Muscle of arm (tissue), 12 donors: ENCODE data around the gene OTUD6A. TPM values are rescaled to one million over a fixed set of nuclear protein-coding genes. Genes with fewer than 3 reads are reported as not detected.

Source experiments
- polyA plus RNA-seq, 12 donors: library from polyadenylated mRNA; unstranded; fragments of 120-200 nt; gene quantifications; one replicate each; pipeline ENCODE4 v1.2.1, GENCODE V29; 2013; ENCODE audit not compliant: insufficient read length in 12 of 12

OTUD6A gene
- polyA plus RNA-seq, 12 donors = 0.13 TPM; not detected in 11

Other genes with a start within 250 kb of the OTUD6A start
- under 1 TPM in 1 of 12 donors, not detected in 11; 0.25 TPM for gene AWAT2, start 12.5 kb upstream of the OTUD6A start, polyA plus RNA-seq
- gene IGBP1, start 71.0 kb downstream of the OTUD6A start, polyA plus RNA-seq = 100 to 1,000 TPM in 9 of 12 donors, 10 to 100 TPM in 2, not detected in 1; 76.2 to 140 (median 123) TPM
- not detected for gene DGAT2L6, start 115.0 kb downstream of the OTUD6A start, polyA plus RNA-seq
- gene AWAT1, start 172.2 kb downstream of the OTUD6A start, polyA plus RNA-seq = not detected
- gene P2RY4, start 197.7 kb downstream of the OTUD6A start, polyA plus RNA-seq = under 1 TPM in 8 of 12 donors, not detected in 4; 0.12 to 0.41 (median 0.17) TPM
- 1 to 10 TPM in 2 of 12 donors, under 1 TPM in 8, not detected in 2; 0.11 to 1.4 (median 0.32) TPM for gene ARR3, start 205.9 kb downstream of the OTUD6A start, polyA plus RNA-seq
- under 1 TPM in 10 of 12 donors, not detected in 2; 0.27 to 0.84 (median 0.48) TPM for gene RAB41, start 219.7 kb downstream of the OTUD6A start, polyA plus RNA-seq
- 10 to 100 TPM in 11 of 12 donors, not detected in 1; 26.5 to 46.1 (median 39.5) TPM for gene PDZD11, start 227.5 kb downstream of the OTUD6A start, polyA plus RNA-seq
- gene KIF4A, start 227.6 kb downstream of the OTUD6A start, polyA plus RNA-seq = 10 to 100 TPM in 2 of 12 donors, 1 to 10 TPM in 9, not detected in 1; 4.8 to 11.8 (median 7.9) TPM